ENCODE results near the gene PLAC1. TPM values are rescaled to one million over a fixed set of nuclear protein-coding genes. Genes with fewer than 3 reads are reported as not detected.
A peak's percentile ranks its signal among the peaks of the same experiment; 100 is the strongest.

The PLAC1 gene
- total RNA-seq, 1 donor from 2014 or later: not detected

DNA sequence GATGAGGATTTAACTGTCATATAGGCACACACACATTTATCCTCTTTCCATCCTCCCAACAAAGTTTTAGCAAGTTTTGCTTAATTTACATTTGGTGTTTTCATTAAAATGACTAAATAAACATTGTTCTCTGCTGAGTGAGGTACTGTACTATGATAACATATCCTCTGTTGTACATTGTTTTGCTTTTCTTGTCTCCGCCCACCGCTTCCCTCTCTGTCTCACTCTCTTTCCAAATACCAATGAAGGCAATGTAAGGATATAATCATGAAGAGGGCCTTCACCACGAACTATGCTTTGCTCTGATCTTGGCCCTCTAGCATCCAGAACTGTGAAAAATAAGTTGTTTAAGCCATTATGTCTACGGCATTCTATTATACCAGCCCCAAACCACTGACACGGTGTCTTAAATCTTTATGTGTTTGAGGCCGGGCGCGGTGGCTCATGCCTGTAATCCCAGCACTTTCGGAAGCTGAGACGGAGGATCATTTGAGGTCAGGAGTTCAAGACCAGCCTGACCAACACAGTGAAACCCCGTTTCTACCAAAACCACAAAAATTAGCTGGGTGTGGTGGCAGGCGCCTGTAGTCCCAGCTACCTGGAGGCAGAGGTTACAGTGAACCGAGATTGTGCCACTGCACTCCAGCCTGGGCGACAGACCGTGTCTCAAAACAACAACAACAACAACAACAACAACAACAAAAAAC is 133.0 kb downstream of the PLAC1 start:
- Mint-ChIP-seq H3K4me1 (ENCODE audit: low read depth) (peaks cover 2% of the 10 kb centered on the region), H3K27ac (no peak overlapping the region), H3K36me3 (ENCODE audit: insufficient read depth) (no peaks in the 10 kb centered on the region), H3K27me3 (no peaks in the 10 kb centered on the region), H3K9me3 (ENCODE audit: low read depth) (peaks cover 14% of the 10 kb centered on the region), H3K4me3 (ENCODE audit: low read depth) (no peak overlapping the region)
- no peak for DNase-seq (ENCODE audit: low spot score, unreplicated experiment)
- TF ChIP-seq, protein P1, sequence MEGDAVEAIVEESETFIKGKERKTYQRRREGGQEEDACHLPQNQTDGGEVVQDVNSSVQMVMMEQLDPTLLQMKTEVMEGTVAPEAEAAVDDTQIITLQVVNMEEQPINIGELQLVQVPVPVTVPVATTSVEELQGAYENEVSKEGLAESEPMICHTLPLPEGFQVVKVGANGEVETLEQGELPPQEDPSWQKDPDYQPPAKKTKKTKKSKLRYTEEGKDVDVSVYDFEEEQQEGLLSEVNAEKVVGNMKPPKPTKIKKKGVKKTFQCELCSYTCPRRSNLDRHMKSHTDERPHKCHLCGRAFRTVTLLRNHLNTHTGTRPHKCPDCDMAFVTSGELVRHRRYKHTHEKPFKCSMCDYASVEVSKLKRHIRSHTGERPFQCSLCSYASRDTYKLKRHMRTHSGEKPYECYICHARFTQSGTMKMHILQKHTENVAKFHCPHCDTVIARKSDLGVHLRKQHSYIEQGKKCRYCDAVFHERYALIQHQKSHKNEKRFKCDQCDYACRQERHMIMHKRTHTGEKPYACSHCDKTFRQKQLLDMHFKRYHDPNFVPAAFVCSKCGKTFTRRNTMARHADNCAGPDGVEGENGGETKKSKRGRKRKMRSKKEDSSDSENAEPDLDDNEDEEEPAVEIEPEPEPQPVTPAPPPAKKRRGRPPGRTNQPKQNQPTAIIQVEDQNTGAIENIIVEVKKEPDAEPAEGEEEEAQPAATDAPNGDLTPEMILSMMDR (IDR thresholded peaks at IDR 0.05; ENCODE audit: unreplicated experiment): no peak

DNA sequence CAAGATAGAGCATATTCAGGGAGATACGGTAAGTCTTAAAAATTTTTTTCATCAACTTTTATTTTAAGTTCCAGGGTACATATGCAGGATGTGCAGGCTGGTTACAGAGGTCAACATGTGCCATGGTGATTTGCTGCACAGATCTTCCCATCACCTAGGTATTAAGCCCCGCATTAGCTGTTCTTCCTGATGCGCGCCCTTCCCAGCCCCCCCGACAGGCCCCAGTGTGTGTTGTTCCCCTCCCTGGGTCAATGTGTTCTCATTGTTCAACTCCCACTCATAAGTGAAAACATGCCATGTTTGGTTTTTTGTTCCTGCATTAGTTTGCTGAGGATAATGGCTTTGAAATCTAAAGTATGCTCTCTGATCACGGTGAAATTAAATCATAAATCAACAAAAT is 134.1 kb downstream of the PLAC1 start:
- Mint-ChIP-seq H3K4me3 (ENCODE audit: low read depth) (no peak overlapping the region), H3K36me3 (ENCODE audit: insufficient read depth) (no peaks in the 10 kb centered on the region), H3K4me1 (ENCODE audit: low read depth) (peaks cover 2% of the 10 kb centered on the region), H3K9me3 (ENCODE audit: low read depth) (peaks cover 20% of the 10 kb centered on the region), H3K27ac (no peak overlapping the region), H3K27me3 (no peaks in the 10 kb centered on the region)
- DNase-seq (ENCODE audit: low spot score, unreplicated experiment): no peak
- TF ChIP-seq, protein P1 (IDR thresholded peaks at IDR 0.05; ENCODE audit: unreplicated experiment): no peak

DNA sequence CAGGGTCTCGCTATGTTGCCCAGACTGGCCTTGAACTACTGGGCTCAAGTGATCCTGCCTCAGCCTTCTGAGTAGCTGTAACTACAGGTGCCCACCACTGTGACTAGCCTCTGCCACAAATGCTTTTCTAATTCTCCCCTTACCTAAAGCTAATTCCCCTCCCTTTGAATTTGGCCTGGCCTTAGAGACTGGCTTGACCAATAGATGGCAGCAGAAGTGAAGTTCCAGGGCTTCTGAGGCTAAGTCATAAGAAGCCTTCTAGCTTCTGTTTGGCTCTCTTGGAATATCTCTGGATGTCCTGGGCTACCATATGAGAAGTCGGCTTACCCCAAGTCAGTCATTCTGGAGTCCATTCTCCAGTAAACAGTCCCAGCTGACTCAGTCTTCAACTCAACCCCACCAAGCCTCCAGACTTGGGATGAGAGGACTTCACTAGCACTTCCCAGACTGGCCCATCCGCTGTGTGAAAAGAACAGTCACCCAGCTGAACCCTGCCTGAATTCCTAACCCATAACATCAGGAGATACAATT is 137.3 kb downstream of the PLAC1 start:
- TF ChIP-seq, protein P1 (IDR thresholded peaks at IDR 0.05; ENCODE audit: unreplicated experiment): peak; percentile 56
- no peak for DNase-seq (ENCODE audit: low spot score, unreplicated experiment)
- Mint-ChIP-seq H3K4me3 (ENCODE audit: low read depth) (no peak overlapping the region), H3K36me3 (ENCODE audit: insufficient read depth) (peaks cover 1% of the 10 kb centered on the region), H3K4me1 (ENCODE audit: low read depth) (peaks cover 2% of the 10 kb centered on the region), H3K9me3 (ENCODE audit: low read depth) (peaks cover 23% of the 10 kb centered on the region), H3K27me3 (no peaks in the 10 kb centered on the region), H3K27ac (no peak overlapping the region)

Small RNA genes within 50 kb of the gene (microRNA-seq; reads per million reads assigned to microRNA genes)
- 3,615 reads per million, percentile 87 among the genes with 10 or more reads in this experiment for gene MIR424 (ENCODE audit: borderline number of aligned reads, unreplicated experiment)
- gene MIR450A1 (ENCODE audit: borderline number of aligned reads, unreplicated experiment): 11.9 reads per million, percentile 21 among the genes with 10 or more reads in this experiment
- 7.8 reads per million, percentile 11 among the genes with 10 or more reads in this experiment for gene MIR450A2 (ENCODE audit: borderline number of aligned reads, unreplicated experiment)
- 89.5 reads per million, percentile 53 among the genes with 10 or more reads in this experiment for gene MIR450B (ENCODE audit: borderline number of aligned reads, unreplicated experiment)
- gene MIR503 (ENCODE audit: borderline number of aligned reads, unreplicated experiment): 274 reads per million, percentile 66 among the genes with 10 or more reads in this experiment
- gene MIR542 (ENCODE audit: borderline number of aligned reads, unreplicated experiment): 418 reads per million, percentile 71 among the genes with 10 or more reads in this experiment

Other genes with a start within 250 kb of the PLAC1 start
- gene HPRT1, start 198.3 kb downstream of the PLAC1 start, total RNA-seq: 14.7 and 16.7 TPM in 2 replicates
- 21.0 and 25.7 TPM in 2 replicates for gene PABIR2, start 138.7 kb upstream of the PLAC1 start, total RNA-seq

Measured in progenitor cell of endocrine pancreas (in vitro differentiated cells).